Frontal cortex (tissue), 4 donors: Measurements from ENCODE around the gene STAC3. TPM values are rescaled to one million over a fixed set of nuclear protein-coding genes. Genes with fewer than 3 reads are reported as not detected.
A peak's percentile ranks its signal among the peaks of the same experiment; 100 is the strongest.

ENCODE experiments used
- DNase-seq, 2 donors: peaks; one replicate each; pipeline ENCODE4 v3.0.0; 2012; ENCODE audit warnings: low spot score in 2 of 2
- FAIRE-seq: peaks from 2 replicates; lab custom pipeline; 2012; peaks lifted over from hg19 to GRCh38; lab: Jason Lieb, UNC
- total RNA-seq: library from RNA; depleted of rRNA; stranded (reverse); fragments of >200 nt; gene quantifications from one replicate; pipeline ENCODE4 v1.2.3, GENCODE V29; 2014
- donor health status: control.
- donor health status: control.
- donor health status: control.

The STAC3 gene
- total RNA-seq, 1 donor from 2014 or later, result 1.6 TPM

GRCh38 chr12:57226588-57227314, 24.2 kb downstream of the STAC3 start:
- DNase-seq, result no peak
- no peak for FAIRE-seq

- FAIRE-seq (no peak), DNase-seq (no peak)
Measured at GRCh38 chr12:57225680-57226210, 25.2 kb downstream of the STAC3 start.

DNA sequence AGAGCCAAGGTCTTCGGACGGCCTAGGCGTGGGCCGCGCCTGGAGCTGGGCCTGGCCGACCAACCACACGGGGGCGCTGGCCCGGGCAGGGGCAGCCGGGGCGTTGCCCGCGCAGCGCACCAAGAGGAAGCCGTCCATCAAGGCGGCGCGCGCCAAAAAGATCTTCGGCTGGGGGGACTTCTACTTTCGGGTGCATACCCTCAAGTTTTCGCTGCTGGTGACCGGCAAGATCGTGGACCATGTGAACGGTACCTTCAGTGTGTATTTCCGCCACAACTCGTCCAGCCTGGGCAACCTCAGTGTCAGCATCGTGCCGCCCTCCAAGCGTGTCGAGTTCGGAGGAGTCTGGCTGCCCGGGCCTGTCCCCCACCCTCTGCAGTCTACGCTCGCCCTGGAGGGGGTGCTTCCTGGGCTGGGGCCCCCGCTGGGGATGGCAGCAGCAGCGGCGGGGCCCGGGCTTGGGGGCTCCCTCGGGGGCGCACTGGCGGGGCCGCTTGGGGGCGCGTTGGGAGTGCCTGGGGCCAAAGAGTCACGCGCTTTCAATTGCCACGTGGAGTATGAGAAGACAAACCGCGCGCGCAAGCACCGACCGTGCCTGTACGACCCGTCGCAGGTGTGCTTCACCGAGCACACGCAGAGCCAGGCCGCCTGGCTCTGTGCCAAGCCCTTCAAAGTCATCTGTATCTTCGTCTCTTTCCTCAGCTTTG, 25.9 kb downstream of the STAC3 start:
- FAIRE-seq, result no peak
- no peak for DNase-seq

DNA sequence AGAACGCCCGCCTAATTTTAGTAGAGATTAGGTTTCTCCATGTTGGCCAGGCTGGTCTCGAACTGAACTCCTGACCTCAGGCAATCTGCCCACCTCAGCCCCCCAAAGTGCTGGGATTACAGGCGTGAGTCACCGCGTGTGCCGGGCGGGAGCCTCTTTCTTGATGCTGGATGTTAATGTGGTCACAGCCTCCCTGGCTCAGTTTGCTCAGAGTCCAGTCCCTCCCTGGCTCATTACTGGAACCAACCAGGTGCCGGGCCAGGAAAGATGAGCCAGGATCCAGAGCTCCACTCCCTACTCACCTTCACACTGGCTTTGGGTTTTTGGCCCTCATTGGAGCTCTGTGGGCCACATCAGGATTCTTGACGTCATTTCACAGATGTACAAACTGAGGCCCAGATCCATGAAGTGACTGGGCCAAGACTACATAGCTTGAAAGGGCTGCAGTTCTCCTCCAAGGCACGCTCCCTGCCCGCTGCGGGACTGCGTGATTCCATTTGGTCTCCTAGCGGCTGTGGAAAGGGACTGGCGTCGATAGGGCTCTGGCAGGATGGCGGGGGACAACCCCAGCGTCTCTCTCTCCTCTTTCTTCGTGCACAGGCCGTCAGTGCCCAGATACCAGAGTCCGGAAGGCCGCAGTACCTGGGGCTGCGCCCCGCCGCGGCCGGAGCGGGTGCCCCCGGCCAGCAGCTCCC, 26.6 kb downstream of the STAC3 start:
- no peak for FAIRE-seq
- no peak for DNase-seq

DNA sequence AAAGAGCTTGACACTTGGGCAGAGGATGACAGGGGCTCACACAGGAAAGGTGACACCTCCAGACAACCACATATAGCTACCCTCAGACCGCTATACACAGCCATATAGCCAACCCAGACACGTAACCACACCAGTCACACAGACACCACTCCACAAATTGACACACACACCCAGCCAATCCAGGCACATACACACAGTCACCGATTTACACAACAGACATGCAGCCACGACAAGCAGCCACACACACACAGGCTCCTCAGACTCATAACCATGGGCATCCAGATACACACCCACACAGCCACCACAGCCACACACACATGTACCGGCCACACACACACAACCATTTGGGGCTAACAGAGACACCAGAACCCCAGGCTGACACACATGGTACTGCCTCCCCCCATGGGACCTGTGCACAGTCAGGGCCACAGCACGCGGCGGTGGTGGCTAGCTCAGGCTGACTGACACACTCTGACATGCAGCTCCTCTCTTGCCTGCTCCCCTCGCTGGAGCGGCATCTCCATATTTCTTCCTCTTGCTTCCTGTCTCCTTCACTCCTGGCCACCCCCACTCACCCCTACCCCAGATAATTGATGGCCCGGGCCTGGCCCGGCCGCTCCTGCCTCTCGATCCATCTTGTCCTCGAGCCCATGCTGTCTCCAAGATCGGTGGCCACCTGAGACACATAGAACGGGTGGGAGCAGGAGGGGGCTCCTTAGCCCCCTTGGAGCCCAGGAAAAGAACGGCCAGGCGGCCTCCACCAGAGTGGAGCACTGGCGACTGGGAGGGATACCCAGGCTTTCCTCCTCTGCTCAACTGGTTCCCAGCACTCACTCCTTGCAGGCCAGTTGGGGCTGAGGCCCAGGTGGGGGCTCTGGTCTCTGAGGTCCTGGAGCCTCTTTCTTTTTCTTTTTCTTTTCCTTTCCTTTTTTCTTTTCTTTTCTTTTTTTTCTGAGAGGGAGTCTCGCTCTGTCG, 27.5 kb downstream of the STAC3 start:
- no peak for FAIRE-seq
- no peak for DNase-seq

DNA sequence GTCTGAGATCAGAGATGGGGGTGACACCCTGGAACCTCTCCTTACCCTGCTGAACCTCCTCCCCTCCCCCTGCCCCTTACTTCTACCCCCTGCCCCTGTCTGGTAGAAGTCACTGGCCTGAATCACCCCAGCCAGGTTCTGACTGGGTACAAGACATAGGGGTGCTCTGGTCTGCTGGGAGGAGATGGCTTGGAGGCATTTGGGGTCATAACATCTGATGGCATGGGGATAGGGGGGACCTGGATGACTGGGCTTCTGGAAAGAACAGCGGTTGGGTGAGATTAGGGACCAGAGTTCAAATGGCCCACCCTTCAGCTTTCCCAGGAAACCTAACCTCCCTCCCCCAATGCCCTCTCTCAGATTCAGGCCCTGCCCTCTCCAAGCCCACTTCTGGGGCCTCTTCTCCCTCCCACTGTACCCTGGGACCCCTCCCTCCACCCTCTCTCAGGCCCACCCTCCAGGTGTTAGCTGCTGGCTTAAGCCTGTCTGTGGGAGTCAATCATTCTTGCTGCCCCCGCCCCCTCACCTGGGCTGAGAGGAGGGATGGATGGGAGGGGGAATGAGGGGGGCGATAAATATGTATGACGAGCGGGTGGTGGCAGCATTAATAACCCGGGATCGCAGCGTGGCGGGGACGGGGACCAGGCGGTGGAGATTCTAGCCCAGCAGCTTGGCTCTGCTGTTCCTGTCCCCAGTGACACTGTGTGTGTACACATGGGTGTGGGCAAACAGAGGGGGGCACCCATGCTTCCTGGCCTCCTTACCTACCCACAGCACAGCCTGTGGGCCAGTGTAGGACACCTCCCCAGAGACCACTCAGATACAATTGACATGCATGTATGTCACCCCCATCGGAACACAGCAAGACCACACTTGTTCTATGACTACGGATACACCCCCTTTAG, 28.4 kb downstream of the STAC3 start:
- no peak for DNase-seq
- no peak for FAIRE-seq

GRCh38 chr12:57221169-57221917, 29.6 kb downstream of the STAC3 start:
- FAIRE-seq, result no peak

DNA sequence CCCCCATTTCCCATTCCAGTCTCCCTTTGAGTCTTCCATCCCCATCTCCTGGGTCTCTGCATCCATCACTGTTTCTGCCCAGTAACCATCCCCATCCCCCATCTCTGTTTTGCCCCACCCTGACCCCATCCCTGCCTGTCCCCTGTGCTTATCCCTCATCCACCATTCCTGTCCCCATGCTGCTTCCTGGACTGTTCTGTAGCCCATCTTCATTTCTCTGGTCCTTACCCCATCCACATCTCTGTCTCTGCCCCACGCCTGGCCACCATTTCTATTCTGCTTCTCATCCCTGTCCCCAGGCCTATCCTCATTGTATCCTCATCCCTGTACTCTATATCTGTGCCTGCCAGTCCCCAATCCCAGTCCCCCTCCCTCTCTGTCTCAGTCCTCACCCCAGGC, 30.2 kb downstream of the STAC3 start:
- FAIRE-seq, result no peak
- no peak for DNase-seq

More at GRCh38 chr12:57221169-57221917, 29.6 kb downstream of the STAC3 start:
- no peak for DNase-seq

DNA sequence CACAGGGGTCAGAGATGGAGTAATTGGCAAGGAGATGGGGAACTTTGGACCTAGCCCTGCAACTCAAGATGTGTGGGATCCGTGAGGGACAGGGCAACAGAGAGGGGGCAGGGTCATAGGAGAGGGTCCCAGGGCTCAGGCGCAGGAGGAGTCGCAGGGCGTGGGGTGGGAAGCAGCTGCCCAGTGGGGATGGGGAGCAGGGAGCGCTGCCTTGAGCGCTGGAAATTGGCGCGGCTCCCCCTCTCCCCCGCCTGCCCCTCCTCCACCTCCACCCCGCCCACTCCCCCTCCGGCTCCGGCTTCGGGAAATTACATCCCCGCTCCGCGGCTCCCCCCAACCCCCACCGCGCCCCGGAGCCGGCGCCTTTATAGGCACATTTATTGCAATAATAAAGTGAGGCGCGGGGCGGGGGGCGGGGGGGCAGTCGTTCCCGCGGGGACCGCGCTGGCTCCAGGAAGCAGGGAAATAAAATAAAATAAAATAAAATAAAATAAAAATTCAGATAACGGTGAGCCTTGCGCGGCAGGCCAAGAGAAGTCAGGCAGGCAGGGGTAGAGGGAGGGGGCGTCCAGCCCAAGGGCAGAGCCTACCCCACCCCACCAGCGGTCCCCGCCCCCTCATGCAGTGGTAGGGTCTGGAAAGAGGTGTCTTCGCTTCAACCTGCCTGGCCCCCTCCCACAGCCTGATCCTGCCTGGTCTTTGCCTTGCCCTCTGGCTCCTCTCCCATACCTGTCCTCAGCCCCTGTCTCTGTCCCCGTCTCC, 30.8 kb downstream of the STAC3 start:
- FAIRE-seq (no peak), DNase-seq (no peak)

DNA sequence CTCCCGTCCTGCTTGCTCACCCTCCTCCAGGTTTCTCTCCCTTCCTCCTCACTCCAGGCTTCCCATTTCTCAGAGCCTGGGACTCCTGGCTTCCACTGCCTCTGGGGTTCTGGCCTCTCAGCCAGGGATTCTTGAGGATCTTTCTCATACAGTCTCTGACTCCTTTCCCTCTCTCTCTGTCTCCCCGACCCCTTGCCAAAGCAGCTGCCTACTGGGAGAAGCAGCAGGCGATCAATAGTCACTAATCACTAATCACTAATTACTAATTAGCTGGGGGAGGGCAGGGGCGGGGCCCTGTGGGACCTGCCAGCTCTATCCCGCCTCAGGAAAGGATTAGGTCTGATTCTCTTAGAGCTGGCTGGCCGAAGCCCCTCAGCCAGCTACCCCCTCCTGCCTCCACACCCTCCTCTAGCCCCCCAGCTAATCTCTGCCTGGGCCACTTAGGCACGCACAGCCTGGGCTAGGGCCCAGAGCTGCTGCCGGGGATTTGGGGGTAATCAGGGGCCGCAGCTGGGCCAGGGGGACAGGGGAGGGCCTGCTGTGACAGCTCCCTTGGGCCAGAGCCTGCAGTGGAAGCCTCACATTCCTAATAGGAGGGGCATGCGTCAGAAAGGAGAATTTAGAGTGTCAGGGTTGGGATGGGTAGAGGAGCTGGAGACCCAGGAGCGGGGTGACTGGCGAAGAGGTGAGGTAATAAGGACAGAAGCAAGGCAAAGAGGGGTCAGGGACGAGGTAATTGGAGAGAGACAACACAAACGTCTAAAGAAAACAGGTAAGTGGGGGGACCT, 31.6 kb downstream of the STAC3 start:
- DNase-seq (no peak), FAIRE-seq (no peak)

DNA sequence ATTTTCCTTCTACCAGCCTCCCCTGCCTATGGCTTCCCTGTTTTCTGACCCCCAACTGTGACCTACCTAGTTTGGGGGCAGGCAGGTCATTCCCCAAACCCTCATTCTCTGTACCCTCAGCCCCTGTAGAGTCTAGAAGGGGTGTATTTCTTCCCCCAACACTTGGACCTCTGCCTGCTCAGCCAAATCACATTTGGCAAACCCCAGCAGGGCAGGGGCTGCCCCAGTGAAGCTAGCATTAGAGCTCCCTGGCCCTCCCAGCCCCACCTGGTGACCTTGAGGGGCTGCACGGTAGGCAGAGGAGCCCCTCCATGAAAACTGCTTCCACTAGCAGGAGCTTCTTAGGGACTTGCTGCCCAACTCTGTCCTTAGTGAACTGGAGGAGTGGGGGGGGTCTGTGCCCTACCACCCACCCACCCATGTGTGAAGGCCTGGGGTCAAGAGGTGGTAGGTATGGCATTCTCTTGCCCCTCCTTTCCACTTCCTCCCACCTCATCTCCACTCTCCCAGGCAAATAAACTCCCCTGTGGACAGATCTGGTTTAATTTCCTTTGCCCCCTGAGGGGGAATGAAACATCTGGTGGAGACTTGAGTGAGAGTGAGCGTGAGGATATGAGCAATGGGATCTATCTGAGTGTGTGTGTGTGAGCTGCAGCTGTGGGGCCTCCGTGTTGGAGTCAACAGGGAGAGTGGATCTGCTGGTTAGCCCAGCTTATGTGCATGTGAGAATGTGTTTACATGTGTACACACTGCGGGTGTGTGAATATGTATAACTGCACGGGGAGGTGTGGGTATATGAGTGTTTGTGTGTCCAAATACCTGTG, 32.7 kb downstream of the STAC3 start:
- no peak for DNase-seq
- FAIRE-seq, result no peak

- FAIRE-seq (no peak), DNase-seq (no peak)
Measured at GRCh38 chr12:57216921-57217879, 33.8 kb downstream of the STAC3 start.

DNA sequence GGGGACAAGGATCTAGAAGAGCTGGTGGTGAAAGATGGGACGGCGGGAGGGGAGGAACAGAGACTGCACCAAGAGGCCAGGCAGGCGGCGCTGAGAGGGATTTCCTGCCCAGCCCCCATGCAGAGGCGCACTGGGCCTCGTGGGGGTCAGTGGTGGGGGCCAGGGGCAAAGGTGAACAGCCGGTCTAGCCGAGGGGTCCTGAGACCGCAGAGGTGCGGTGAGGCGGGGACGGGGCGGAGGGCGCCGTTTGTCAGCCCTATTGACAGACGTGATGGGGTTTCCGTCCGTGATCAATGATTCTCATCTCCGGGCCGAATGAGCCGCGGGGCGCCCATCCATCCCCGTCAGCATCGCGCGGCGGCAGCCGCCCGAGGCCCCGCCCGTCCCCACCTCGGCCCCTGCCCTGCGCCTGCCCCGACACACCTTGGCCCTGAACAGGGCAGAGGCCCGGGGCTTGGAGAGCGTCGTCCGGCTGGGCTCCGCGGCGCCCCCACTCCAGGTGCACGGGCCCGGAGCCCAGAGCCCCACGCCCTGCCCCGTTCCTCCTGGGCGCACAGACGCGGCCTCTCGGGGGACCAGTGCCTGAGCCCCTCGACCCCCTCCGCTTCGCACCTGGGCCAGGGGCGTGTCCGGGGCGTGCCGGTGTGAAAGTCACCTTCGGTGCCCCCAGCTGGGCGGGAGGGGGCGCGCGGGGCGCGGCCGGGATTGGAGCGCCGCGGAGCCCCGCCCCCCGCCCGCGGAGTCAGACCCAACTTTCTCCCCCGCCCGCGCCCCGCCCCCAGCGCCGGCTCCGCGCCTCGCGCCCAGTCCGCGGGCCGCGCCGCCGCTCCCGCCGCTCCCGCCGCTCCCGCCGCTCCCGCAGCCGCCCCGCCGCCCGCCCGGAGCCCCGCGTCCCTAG, 34.7 kb downstream of the STAC3 start, which contains the start of gene NXPH4:
NXPH4 (plus strand) TSS at position 781 of the 898 bp plus-strand sequence. CDS start 176 bp downstream, outside the sequence.
- FAIRE-seq (no peak), DNase-seq (peak; percentile 68 to 75)
